PC-9 (cell line): ENCODE results near the gene SFSWAP.

ENCODE experiments used
- CTCF ChIP-seq: fragments of 200-600 bp; sonication (generic); conservative IDR thresholded peaks from 2 replicates; pipeline ENCODE4 v1.6.1; 2017; ENCODE audit warnings: mixed run types, antibody characterized with exemption, mild to moderate bottlenecking, moderate library complexity
- EZH2 ChIP-seq: fragments of 200-600 bp; sonication (generic); IDR thresholded peaks from 2 replicates; pipeline ENCODE4 v1.8.0; 2017; ENCODE audit warnings: antibody characterized with exemption, low read depth

GRCh38 chr12:131840643-131841416, 129.9 kb downstream of the SFSWAP start:
- TF ChIP-seq CTCF (no peak), EZH2 (no peak)
